ENCODE data around the gene CASP8. TPM values are rescaled to one million over a fixed set of nuclear protein-coding genes. Genes with fewer than 3 reads are reported as not detected.
A peak's percentile ranks its signal among the peaks of the same experiment; 100 is the strongest.

CASP8 gene
- total and polyA plus RNA-seq, 2 of the 13 experiments (the other 11 are each of a cell fraction or from before 2014, with no cell fraction given): 25.0 to 52.8 TPM

GRCh38 chr2:201271917-201272316, 11.6 kb downstream of the CASP8 start (continued):
- no peak for TF ChIP-seq PRPF4 (IDR thresholded peaks at IDR 0.05; ENCODE audit: low read depth, low read length, poor library complexity, severe bottlenecking)
- TF ChIP-seq ZNF24 (IDR thresholded peaks at IDR 0.05): no peak
- no peak for TF ChIP-seq ZNF891 (CRISPR knock-in tag; IDR thresholded peaks at IDR 0.05)
- 0 out of 2 replicates have a peak, but pooled peaks have one; percentile 72 for TF ChIP-seq SOX6 (IDR thresholded peaks at IDR 0.05)
- no peak for TF ChIP-seq SOX6 (CRISPR knock-in tag; IDR thresholded peaks at IDR 0.05)
- TF ChIP-seq ATF7 (IDR thresholded peaks at IDR 0.05): 0 out of 2 replicates have a peak, but pooled peaks have one; percentile 14
- no peak for TF ChIP-seq ATF7 (CRISPR knock-in tag; IDR thresholded peaks at IDR 0.05)
- TF ChIP-seq ZNF251 (CRISPR knock-in tag; IDR thresholded peaks at IDR 0.05): no peak
- no peak for TF ChIP-seq ZNF510 (CRISPR knock-in tag; IDR thresholded peaks at IDR 0.05; ENCODE audit: low read depth)
- no peak for TF ChIP-seq ZNF367 (CRISPR knock-in tag; IDR thresholded peaks at IDR 0.05; ENCODE audit: borderline replicate concordance)
- no peak for TF ChIP-seq ZNF569 (CRISPR knock-in tag; IDR thresholded peaks at IDR 0.05; ENCODE audit: borderline replicate concordance)
- TF ChIP-seq ZNF282 (IDR thresholded peaks at IDR 0.05; ENCODE audit: partially characterized antibody): peak; percentile 70
- TF ChIP-seq ZNF883 (CRISPR knock-in tag; IDR thresholded peaks at IDR 0.05; ENCODE audit: not compliant biosample characterization): no peak
- no peak for TF ChIP-seq ZNF225 (CRISPR knock-in tag; IDR thresholded peaks at IDR 0.05)
- no peak for TF ChIP-seq KLF15 (CRISPR knock-in tag; IDR thresholded peaks at IDR 0.05; ENCODE audit: borderline replicate concordance)
- no peak for TF ChIP-seq ZNF414 (CRISPR knock-in tag; IDR thresholded peaks at IDR 0.05)
- TF ChIP-seq JARID2 (CRISPR knock-in tag; IDR thresholded peaks at IDR 0.05; ENCODE audit: insufficient replicate concordance): no peak
- TF ChIP-seq HNRNPK (IDR thresholded peaks at IDR 0.05; ENCODE audit: low read depth, low read length, poor library complexity, severe bottlenecking): no peak
- 0 out of 2 replicates have a peak, but pooled peaks have one; percentile 51 for TF ChIP-seq PLRG1 (conservative IDR thresholded peaks at IDR 0.05)
- TF ChIP-seq FOXA1 (IDR thresholded peaks at IDR 0.05): 0 out of 2 replicates have a peak, but pooled peaks have one; percentile 44
- no peak for TF ChIP-seq FOXA1 (CRISPR knock-in tag; IDR thresholded peaks at IDR 0.05)
- TF ChIP-seq DNMT3B (CRISPR knock-in tag; conservative IDR thresholded peaks at IDR 0.05): no peak
- TF ChIP-seq, protein P1, sequence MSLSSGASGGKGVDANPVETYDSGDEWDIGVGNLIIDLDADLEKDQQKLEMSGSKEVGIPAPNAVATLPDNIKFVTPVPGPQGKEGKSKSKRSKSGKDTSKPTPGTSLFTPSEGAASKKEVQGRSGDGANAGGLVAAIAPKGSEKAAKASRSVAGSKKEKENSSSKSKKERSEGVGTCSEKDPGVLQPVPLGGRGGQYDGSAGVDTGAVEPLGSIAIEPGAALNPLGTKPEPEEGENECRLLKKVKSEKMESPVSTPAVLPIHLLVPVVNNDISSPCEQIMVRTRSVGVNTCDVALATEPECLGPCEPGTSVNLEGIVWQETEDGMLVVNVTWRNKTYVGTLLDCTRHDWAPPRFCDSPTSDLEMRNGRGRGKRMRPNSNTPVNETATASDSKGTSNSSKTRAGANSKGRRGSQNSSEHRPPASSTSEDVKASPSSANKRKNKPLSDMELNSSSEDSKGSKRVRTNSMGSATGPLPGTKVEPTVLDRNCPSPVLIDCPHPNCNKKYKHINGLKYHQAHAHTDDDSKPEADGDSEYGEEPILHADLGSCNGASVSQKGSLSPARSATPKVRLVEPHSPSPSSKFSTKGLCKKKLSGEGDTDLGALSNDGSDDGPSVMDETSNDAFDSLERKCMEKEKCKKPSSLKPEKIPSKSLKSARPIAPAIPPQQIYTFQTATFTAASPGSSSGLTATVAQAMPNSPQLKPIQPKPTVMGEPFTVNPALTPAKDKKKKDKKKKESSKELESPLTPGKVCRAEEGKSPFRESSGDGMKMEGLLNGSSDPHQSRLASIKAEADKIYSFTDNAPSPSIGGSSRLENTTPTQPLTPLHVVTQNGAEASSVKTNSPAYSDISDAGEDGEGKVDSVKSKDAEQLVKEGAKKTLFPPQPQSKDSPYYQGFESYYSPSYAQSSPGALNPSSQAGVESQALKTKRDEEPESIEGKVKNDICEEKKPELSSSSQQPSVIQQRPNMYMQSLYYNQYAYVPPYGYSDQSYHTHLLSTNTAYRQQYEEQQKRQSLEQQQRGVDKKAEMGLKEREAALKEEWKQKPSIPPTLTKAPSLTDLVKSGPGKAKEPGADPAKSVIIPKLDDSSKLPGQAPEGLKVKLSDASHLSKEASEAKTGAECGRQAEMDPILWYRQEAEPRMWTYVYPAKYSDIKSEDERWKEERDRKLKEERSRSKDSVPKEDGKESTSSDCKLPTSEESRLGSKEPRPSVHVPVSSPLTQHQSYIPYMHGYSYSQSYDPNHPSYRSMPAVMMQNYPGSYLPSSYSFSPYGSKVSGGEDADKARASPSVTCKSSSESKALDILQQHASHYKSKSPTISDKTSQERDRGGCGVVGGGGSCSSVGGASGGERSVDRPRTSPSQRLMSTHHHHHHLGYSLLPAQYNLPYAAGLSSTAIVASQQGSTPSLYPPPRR (CRISPR knock-in tag; IDR thresholded peaks at IDR 0.05; ENCODE audit: borderline replicate concordance): no peak
- TF ChIP-seq, protein P2, sequence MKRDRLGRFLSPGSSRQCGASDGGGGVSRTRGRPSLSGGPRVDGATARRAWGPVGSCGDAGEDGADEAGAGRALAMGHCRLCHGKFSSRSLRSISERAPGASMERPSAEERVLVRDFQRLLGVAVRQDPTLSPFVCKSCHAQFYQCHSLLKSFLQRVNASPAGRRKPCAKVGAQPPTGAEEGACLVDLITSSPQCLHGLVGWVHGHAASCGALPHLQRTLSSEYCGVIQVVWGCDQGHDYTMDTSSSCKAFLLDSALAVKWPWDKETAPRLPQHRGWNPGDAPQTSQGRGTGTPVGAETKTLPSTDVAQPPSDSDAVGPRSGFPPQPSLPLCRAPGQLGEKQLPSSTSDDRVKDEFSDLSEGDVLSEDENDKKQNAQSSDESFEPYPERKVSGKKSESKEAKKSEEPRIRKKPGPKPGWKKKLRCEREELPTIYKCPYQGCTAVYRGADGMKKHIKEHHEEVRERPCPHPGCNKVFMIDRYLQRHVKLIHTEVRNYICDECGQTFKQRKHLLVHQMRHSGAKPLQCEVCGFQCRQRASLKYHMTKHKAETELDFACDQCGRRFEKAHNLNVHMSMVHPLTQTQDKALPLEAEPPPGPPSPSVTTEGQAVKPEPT (CRISPR knock-in tag; IDR thresholded peaks at IDR 0.05; ENCODE audit: low read depth): no peak
- peak; percentile 74; the same call in 1 of the 2 replicates for TF ChIP-seq NONO (IDR thresholded peaks at IDR 0.05)
- TF ChIP-seq NONO (CRISPR knock-in tag; conservative IDR thresholded peaks at IDR 0.05): no peak
- TF ChIP-seq ZSCAN20 (CRISPR knock-in tag; IDR thresholded peaks at IDR 0.05; ENCODE audit: borderline replicate concordance): no peak

Measured in HepG2 (cell line).